ENCODE measurements around the gene ANKLE2.
A peak's percentile ranks its signal among the peaks of the same experiment; 100 is the strongest.
"Not testable (repeated sequence)": the region's sequence is repeated elsewhere in the genome, so short reads cannot be mapped to it uniquely, and the experiment has no call there.

The ANKLE2 gene

GRCh38 chr12:132718644-132719043 is 43.0 kb downstream of the ANKLE2 start:
- DNase-seq: no peak

GRCh38 chr12:132717531-132718387 is 43.9 kb downstream of the ANKLE2 start:
- DNase-seq: no peak

- DNase-seq: no peak
Observed at GRCh38 chr12:132717011-132717410, 44.6 kb downstream of the ANKLE2 start.

- no peak for DNase-seq
Observed at GRCh38 chr12:132716356-132716755, 45.3 kb downstream of the ANKLE2 start.

GRCh38 chr12:132715874-132716273 is 45.8 kb downstream of the ANKLE2 start:
- DNase-seq: no peak

GRCh38 chr12:132713123-132713522 is 48.5 kb downstream of the ANKLE2 start:
- DNase-seq: no peak

GRCh38 chr12:132711080-132711843 is 50.4 kb downstream of the ANKLE2 start:
- peak; percentile 31 to 33 for DNase-seq

- peak; percentile 82 to 85 for DNase-seq
Observed at GRCh38 chr12:132710405-132711079, 51.1 kb downstream of the ANKLE2 start, which contains the start of gene PGAM5. PGAM5 (plus strand) TSS chr12:132710842; CDS start chr12:132710877, 35 bp downstream.

GRCh38 chr12:132710043-132710404 is 51.6 kb downstream of the ANKLE2 start:
- DNase-seq: no peak

GRCh38 chr12:132708150-132708549 is 53.5 kb downstream of the ANKLE2 start:
- DNase-seq: no peak

GRCh38 chr12:132707241-132707640 is 54.4 kb downstream of the ANKLE2 start:
- no peak for DNase-seq

GRCh38 chr12:132703641-132704040 is 58.0 kb downstream of the ANKLE2 start:
- DNase-seq: no peak

GRCh38 chr12:132702640-132703039 is 59.0 kb downstream of the ANKLE2 start:
- no peak for DNase-seq

- DNase-seq: no peak
Observed at GRCh38 chr12:132700212-132700822, 61.3 kb downstream of the ANKLE2 start.

- no peak for DNase-seq
Observed at GRCh38 chr12:132698341-132698740, 63.3 kb downstream of the ANKLE2 start.

- DNase-seq: no peak
Observed at GRCh38 chr12:132695431-132695830, 66.2 kb downstream of the ANKLE2 start.

GRCh38 chr12:132694888-132695287 is 66.7 kb downstream of the ANKLE2 start:
- DNase-seq: not testable (repeated sequence)

- DNase-seq: not testable (repeated sequence)
Observed at GRCh38 chr12:132692030-132692429, 69.6 kb downstream of the ANKLE2 start.

- no peak for DNase-seq
Observed at GRCh38 chr12:132690112-132690511, 71.5 kb downstream of the ANKLE2 start.

- DNase-seq: no peak
Observed at GRCh38 chr12:132689227-132689626, 72.4 kb downstream of the ANKLE2 start.

- DNase-seq: peak; percentile 96
Observed at GRCh38 chr12:132687211-132688164, 74.1 kb downstream of the ANKLE2 start, which contains the start of the genes POLE and PXMP2. POLE (minus strand) TSS chr12:132687342; CDS start chr12:132687315, 27 bp downstream. PXMP2 (plus strand) TSS chr12:132687587; CDS start chr12:132687671, 84 bp downstream.

All from activated CD4-positive, alpha-beta T cell treated with anti-CD3 and anti-CD28 coated beads, Interleukin-2, amount 50 U/mL, for 48 hours (primary cell).